ENCODE data around the gene ALS2.

Gene ALS2

GRCh38 chr2:201794294-201794693 lies 13.6 kb upstream of the ALS2 start:
- TF ChIP-seq CTCF (IDR thresholded peaks at IDR 0.05; ENCODE audit: low read length, missing control alignments): no peak
- no peak for DNase-seq (ENCODE audit: low read depth)
- H3K4me3 ChIP-seq (replicated peaks; ENCODE audit: low read depth, low read length): no peak overlapping the region

- no peak for TF ChIP-seq CTCF (IDR thresholded peaks at IDR 0.05; ENCODE audit: low read length, missing control alignments)
- no peak for DNase-seq (ENCODE audit: low read depth)
- no peak overlapping the region for H3K4me3 ChIP-seq (replicated peaks; ENCODE audit: low read depth, low read length)
Observed at GRCh38 chr2:201793631-201794030, 12.9 kb upstream of the ALS2 start.

GRCh38 chr2:201790989-201791388 lies 10.3 kb upstream of the ALS2 start:
- no peak for DNase-seq (ENCODE audit: low read depth)
- H3K4me3 ChIP-seq (replicated peaks; ENCODE audit: low read depth, low read length): no peak overlapping the region
- no peak for TF ChIP-seq CTCF (IDR thresholded peaks at IDR 0.05; ENCODE audit: low read length, missing control alignments)

- TF ChIP-seq CTCF (IDR thresholded peaks at IDR 0.05; ENCODE audit: low read length, missing control alignments): no peak
- H3K4me3 ChIP-seq (replicated peaks; ENCODE audit: low read depth, low read length): no peak overlapping the region
- DNase-seq (ENCODE audit: low read depth): no peak
Observed at GRCh38 chr2:201790291-201790690, 9.6 kb upstream of the ALS2 start.

- TF ChIP-seq CTCF (IDR thresholded peaks at IDR 0.05; ENCODE audit: low read length, missing control alignments): no peak
- H3K4me3 ChIP-seq (replicated peaks; ENCODE audit: low read depth, low read length): no peak overlapping the region
- no peak for DNase-seq (ENCODE audit: low read depth)
Observed at GRCh38 chr2:201789395-201789794, 8.7 kb upstream of the ALS2 start.

- TF ChIP-seq CTCF (IDR thresholded peaks at IDR 0.05; ENCODE audit: low read length, missing control alignments): no peak
- DNase-seq (ENCODE audit: low read depth): no peak
- no peak overlapping the region for H3K4me3 ChIP-seq (replicated peaks; ENCODE audit: low read depth, low read length)
Observed at GRCh38 chr2:201788371-201788770, 7.6 kb upstream of the ALS2 start.

GRCh38 chr2:201786471-201786870 lies 5.7 kb upstream of the ALS2 start:
- DNase-seq (ENCODE audit: low read depth): no peak
- no peak overlapping the region for H3K4me3 ChIP-seq (replicated peaks; ENCODE audit: low read depth, low read length)
- no peak for TF ChIP-seq CTCF (IDR thresholded peaks at IDR 0.05; ENCODE audit: low read length, missing control alignments)

Measured in fibroblast of pulmonary artery (primary cell).